GM23338 (cell line): ENCODE data around the gene C1orf216.

Source experiments
- CREB1 ChIP-seq: fragments of 250-450 bp; sonication (Bioruptor Pico); IDR thresholded peaks from 2 replicates; pipeline ENCODE4 v1.5.0; 2020; ENCODE audit warnings: low read depth, mild to moderate bottlenecking, moderate library complexity
- EZH2 ChIP-seq: fragments of 200-600 bp; sonication (generic); IDR thresholded peaks from one replicate; pipeline ENCODE4 v1.8.0; 2017; ENCODE audit warnings: antibody characterized with exemption, mild to moderate bottlenecking, low read depth; ENCODE audit not compliant: unreplicated experiment
- EZH2phosphoT487 ChIP-seq: fragments of 200-600 bp; sonication (generic); IDR thresholded peaks from one replicate; pipeline ENCODE4 v1.8.1; 2018; ENCODE audit warnings: antibody characterized with exemption; ENCODE audit not compliant: unreplicated experiment
- JUNB ChIP-seq: IDR thresholded peaks from one replicate; pipeline ENCODE4 v1.6.1; 2016; ENCODE audit warnings: antibody characterized with exemption; ENCODE audit not compliant: unreplicated experiment
- POLR2AphosphoS5 ChIP-seq: IDR thresholded peaks from 2 replicates; pipeline ENCODE4 v1.6.1; 2016; ENCODE audit warnings: antibody characterized with exemption, low read depth
- STAT1 ChIP-seq: IDR thresholded peaks from one replicate; pipeline ENCODE4 v1.6.1; 2016; ENCODE audit warnings: antibody characterized with exemption; ENCODE audit not compliant: unreplicated experiment
- TF ChIP-seq, protein P1 (sequence below), 2 experiments: fragments of 200-600 bp in 1 of 2; sonication (generic) in 1 of 2; conservative IDR thresholded peaks; 2 replicates each; pipeline versions ENCODE4 v1.5.1 to v1.6.1; 2016 to 2017; ENCODE audit warnings: antibody characterized with exemption in 2 of 2, low read depth in 2 of 2, mild to moderate bottlenecking in 2 of 2, moderate library complexity in 1 of 2
- TF ChIP-seq, protein P2 (sequence below): IDR thresholded peaks from one replicate; pipeline ENCODE4 v1.6.1; 2018; ENCODE audit warnings: antibody characterized with exemption; ENCODE audit not compliant: unreplicated experiment
- TF ChIP-seq, protein P3 (sequence below): IDR thresholded peaks from 2 replicates; pipeline ENCODE4 v1.6.1; 2016; ENCODE audit warnings: antibody characterized with exemption

DNA sequence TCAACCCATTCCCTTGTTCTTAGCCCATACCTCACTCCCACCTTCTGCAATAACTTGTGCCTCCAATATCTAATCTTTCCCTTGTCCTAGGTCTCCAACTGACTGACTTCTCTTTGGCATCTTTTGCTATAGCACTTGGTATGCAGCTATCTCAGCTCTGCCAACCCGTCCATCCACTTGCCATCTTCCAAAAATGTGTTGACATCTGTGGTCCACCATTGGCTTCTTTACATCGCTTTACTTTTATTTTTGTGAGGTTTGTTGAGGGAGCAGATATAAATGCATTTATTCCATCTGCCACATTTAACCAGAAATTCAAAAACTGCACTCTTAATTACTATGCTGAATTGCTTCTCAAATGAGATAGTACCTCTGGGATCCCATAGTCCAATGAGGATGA lies 52.5 kb downstream of the C1orf216 start:
- TF ChIP-seq JUNB (no peak), POLR2AphosphoS5 (no peak), EZH2 (no peak), STAT1 (no peak), EZH2phosphoT487 (no peak), CREB1 (CRISPR knock-in tag) (no peak)
- TF ChIP-seq, protein P1, sequence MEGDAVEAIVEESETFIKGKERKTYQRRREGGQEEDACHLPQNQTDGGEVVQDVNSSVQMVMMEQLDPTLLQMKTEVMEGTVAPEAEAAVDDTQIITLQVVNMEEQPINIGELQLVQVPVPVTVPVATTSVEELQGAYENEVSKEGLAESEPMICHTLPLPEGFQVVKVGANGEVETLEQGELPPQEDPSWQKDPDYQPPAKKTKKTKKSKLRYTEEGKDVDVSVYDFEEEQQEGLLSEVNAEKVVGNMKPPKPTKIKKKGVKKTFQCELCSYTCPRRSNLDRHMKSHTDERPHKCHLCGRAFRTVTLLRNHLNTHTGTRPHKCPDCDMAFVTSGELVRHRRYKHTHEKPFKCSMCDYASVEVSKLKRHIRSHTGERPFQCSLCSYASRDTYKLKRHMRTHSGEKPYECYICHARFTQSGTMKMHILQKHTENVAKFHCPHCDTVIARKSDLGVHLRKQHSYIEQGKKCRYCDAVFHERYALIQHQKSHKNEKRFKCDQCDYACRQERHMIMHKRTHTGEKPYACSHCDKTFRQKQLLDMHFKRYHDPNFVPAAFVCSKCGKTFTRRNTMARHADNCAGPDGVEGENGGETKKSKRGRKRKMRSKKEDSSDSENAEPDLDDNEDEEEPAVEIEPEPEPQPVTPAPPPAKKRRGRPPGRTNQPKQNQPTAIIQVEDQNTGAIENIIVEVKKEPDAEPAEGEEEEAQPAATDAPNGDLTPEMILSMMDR (conservative IDR thresholded peaks at IDR 0.05; ENCODE audit: low read depth in 2 of 2): no peak
- TF ChIP-seq, protein P2, sequence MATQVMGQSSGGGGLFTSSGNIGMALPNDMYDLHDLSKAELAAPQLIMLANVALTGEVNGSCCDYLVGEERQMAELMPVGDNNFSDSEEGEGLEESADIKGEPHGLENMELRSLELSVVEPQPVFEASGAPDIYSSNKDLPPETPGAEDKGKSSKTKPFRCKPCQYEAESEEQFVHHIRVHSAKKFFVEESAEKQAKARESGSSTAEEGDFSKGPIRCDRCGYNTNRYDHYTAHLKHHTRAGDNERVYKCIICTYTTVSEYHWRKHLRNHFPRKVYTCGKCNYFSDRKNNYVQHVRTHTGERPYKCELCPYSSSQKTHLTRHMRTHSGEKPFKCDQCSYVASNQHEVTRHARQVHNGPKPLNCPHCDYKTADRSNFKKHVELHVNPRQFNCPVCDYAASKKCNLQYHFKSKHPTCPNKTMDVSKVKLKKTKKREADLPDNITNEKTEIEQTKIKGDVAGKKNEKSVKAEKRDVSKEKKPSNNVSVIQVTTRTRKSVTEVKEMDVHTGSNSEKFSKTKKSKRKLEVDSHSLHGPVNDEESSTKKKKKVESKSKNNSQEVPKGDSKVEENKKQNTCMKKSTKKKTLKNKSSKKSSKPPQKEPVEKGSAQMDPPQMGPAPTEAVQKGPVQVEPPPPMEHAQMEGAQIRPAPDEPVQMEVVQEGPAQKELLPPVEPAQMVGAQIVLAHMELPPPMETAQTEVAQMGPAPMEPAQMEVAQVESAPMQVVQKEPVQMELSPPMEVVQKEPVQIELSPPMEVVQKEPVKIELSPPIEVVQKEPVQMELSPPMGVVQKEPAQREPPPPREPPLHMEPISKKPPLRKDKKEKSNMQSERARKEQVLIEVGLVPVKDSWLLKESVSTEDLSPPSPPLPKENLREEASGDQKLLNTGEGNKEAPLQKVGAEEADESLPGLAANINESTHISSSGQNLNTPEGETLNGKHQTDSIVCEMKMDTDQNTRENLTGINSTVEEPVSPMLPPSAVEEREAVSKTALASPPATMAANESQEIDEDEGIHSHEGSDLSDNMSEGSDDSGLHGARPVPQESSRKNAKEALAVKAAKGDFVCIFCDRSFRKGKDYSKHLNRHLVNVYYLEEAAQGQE: no peak
- TF ChIP-seq, protein P3, sequence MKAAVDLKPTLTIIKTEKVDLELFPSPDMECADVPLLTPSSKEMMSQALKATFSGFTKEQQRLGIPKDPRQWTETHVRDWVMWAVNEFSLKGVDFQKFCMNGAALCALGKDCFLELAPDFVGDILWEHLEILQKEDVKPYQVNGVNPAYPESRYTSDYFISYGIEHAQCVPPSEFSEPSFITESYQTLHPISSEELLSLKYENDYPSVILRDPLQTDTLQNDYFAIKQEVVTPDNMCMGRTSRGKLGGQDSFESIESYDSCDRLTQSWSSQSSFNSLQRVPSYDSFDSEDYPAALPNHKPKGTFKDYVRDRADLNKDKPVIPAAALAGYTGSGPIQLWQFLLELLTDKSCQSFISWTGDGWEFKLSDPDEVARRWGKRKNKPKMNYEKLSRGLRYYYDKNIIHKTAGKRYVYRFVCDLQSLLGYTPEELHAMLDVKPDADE: no peak
